H9 (cell line): Measurements from ENCODE around the gene ERVK3-1. TPM values are rescaled to one million over a fixed set of nuclear protein-coding genes. Genes with fewer than 3 reads are reported as not detected.

Experiments
- DNase-seq: peaks from one replicate; pipeline ENCODE4 v3.0.0-alpha.2; 2017
- H2AFZ ChIP-seq: one replicate; pipeline ENCODE4 v1.6.1; 2013; ENCODE audit warnings: mild to moderate bottlenecking, low read length, control low read depth, moderate library complexity
- H2AK5ac ChIP-seq: 2 replicates; pipeline ENCODE4 v1.6.1; 2013; ENCODE audit warnings: low read length, control low read depth, mixed read lengths; ENCODE audit not compliant: insufficient read length
- H2BK120ac ChIP-seq: one replicate; pipeline ENCODE4 v1.6.1; 2013; ENCODE audit warnings: low read depth, mild to moderate bottlenecking, low read length, control low read depth, inconsistent platforms; ENCODE audit not compliant: poor library complexity, severe bottlenecking
- H2BK12ac ChIP-seq: 2 replicates; pipeline ENCODE4 v1.6.1; 2013; ENCODE audit warnings: low read length, control low read depth, mixed read lengths, low read depth; ENCODE audit not compliant: insufficient read length
- H2BK15ac ChIP-seq: 2 replicates; pipeline ENCODE4 v1.6.1; 2013; ENCODE audit warnings: low read depth, low read length, control low read depth
- H2BK20ac ChIP-seq: one replicate; pipeline ENCODE4 v1.6.1; 2013; ENCODE audit warnings: low read depth, mild to moderate bottlenecking, low read length, control low read depth, inconsistent platforms; ENCODE audit not compliant: poor library complexity, severe bottlenecking
- H2BK5ac ChIP-seq: 2 replicates; pipeline ENCODE4 v1.6.1; 2013; ENCODE audit warnings: low read length, control low read depth, mixed read lengths; ENCODE audit not compliant: insufficient read length
- H3K14ac ChIP-seq: 2 replicates; pipeline ENCODE4 v1.6.1; 2013; ENCODE audit warnings: low read length, control low read depth; ENCODE audit not compliant: insufficient read depth
- H3K18ac ChIP-seq: 2 replicates; pipeline ENCODE4 v1.6.1; 2013; ENCODE audit warnings: low read depth, mild to moderate bottlenecking, mixed read lengths, low read length, control low read depth; ENCODE audit not compliant: insufficient read length
- H3K23ac ChIP-seq: 2 replicates; pipeline ENCODE4 v1.6.1; 2013; ENCODE audit warnings: low read length, control low read depth, mixed read lengths, low read depth; ENCODE audit not compliant: insufficient read length
- H3K23me2 ChIP-seq: 2 replicates; pipeline ENCODE4 v1.6.1; 2013; ENCODE audit warnings: low read depth, mild to moderate bottlenecking, mixed read lengths, low read length, control low read depth; ENCODE audit not compliant: insufficient read length, poor library complexity, severe bottlenecking
- H3K27ac ChIP-seq: 2 replicates; pipeline ENCODE4 v1.5.1; 2013; ENCODE audit warnings: low read length, control low read depth, mixed read lengths, low read depth; ENCODE audit not compliant: insufficient read length
- H3K27me3 ChIP-seq: 2 replicates; pipeline ENCODE4 v1.6.1; 2013; ENCODE audit warnings: low read length, control low read depth, inconsistent platforms; ENCODE audit not compliant: insufficient read depth
- H3K4ac ChIP-seq: 2 replicates; pipeline ENCODE4 v1.6.1; 2013; ENCODE audit warnings: low read depth, mild to moderate bottlenecking, control low read depth, inconsistent platforms, low read length, moderate library complexity
- H3K4me1 ChIP-seq: 2 replicates; pipeline ENCODE4 v1.6.1; 2013; ENCODE audit warnings: low read length, control low read depth, inconsistent platforms; ENCODE audit not compliant: insufficient read depth
- H3K4me2 ChIP-seq: 2 replicates; pipeline ENCODE4 v1.6.1; 2013; ENCODE audit warnings: low read length, control low read depth, mixed read lengths; ENCODE audit not compliant: insufficient read length, insufficient read depth
- H3K56ac ChIP-seq: 2 replicates; pipeline ENCODE4 v1.6.1; 2013; ENCODE audit warnings: low read depth, mild to moderate bottlenecking, mixed read lengths, low read length, control low read depth; ENCODE audit not compliant: insufficient read length
- H3K79me1 ChIP-seq: 2 replicates; pipeline ENCODE4 v1.6.1; 2013; ENCODE audit warnings: low read depth, mild to moderate bottlenecking, moderate library complexity, low read length, control low read depth, inconsistent platforms; ENCODE audit not compliant: insufficient read depth, poor library complexity, severe bottlenecking
- H3K79me2 ChIP-seq: 2 replicates; pipeline ENCODE4 v1.6.1; 2013; ENCODE audit warnings: low read length, control low read depth, inconsistent platforms; ENCODE audit not compliant: insufficient read depth
- H3K9ac ChIP-seq: 2 replicates; pipeline ENCODE4 v1.6.1; 2013; ENCODE audit warnings: low read length, control low read depth, mixed read lengths; ENCODE audit not compliant: insufficient read length; ENCODE audit errors: extremely low read depth
- H3K9me3 ChIP-seq: one replicate; pipeline ENCODE4 v1.6.1; 2013; ENCODE audit warnings: low read depth, low read length, inconsistent platforms; ENCODE audit not compliant: control insufficient read depth
- H3T11ph ChIP-seq: one replicate; pipeline ENCODE4 v1.6.1; 2013; ENCODE audit warnings: mild to moderate bottlenecking, low read length, control low read depth, inconsistent platforms
- H4K20me1 ChIP-seq: one replicate; pipeline ENCODE4 v1.6.1; 2013; ENCODE audit not compliant: control insufficient read depth, insufficient read length, insufficient read depth
- H4K5ac ChIP-seq: 2 replicates; pipeline ENCODE4 v1.6.1; 2013; ENCODE audit warnings: low read depth, mild to moderate bottlenecking, mixed read lengths, low read length, control low read depth; ENCODE audit not compliant: insufficient read length
- H4K8ac ChIP-seq: replicated peaks from 2 replicates; pipeline ENCODE4 v1.6.1; 2013; ENCODE audit warnings: low read length, control low read depth, mixed read lengths, low read depth; ENCODE audit not compliant: insufficient read length
- H4K91ac ChIP-seq: 2 replicates; pipeline ENCODE4 v1.6.1; 2013; ENCODE audit warnings: low read depth, mild to moderate bottlenecking, moderate library complexity, mixed read lengths, low read length, control low read depth; ENCODE audit not compliant: insufficient read length
- H3K27ac Mint-ChIP-seq, 3 experiments: 2 replicates in 2 of 3; 3 replicates in 1 of 3; pipeline ENCODE4 v1.8.0; 2020 to 2021; ENCODE audit warnings: mixed read lengths in 3 of 3, mild to moderate bottlenecking in 1 of 3, moderate library complexity in 1 of 3
- H3K27me3 Mint-ChIP-seq: 2 replicates; pipeline ENCODE4 v1.8.0; 2021; ENCODE audit warnings: low read depth, mild to moderate bottlenecking, moderate library complexity, mixed read lengths
- H3K36me3 Mint-ChIP-seq, 3 experiments: 2 replicates in 2 of 3; 3 replicates in 1 of 3; pipeline ENCODE4 v1.8.0; 2020 to 2021; ENCODE audit warnings: low read depth in 3 of 3, mixed read lengths in 3 of 3; ENCODE audit not compliant: insufficient read depth in 1 of 3
- H3K4me1 Mint-ChIP-seq, 2 experiments: 2 replicates each; pipeline ENCODE4 v1.8.0; 2020; ENCODE audit warnings: mixed read lengths in 2 of 2
- H3K4me3 Mint-ChIP-seq, 2 experiments: 2 replicates in 1 of 2; 3 replicates in 1 of 2; pipeline ENCODE4 v1.8.0; 2020 to 2021; ENCODE audit warnings: mild to moderate bottlenecking in 2 of 2, mixed read lengths in 2 of 2, moderate library complexity in 1 of 2
- H3K9me3 Mint-ChIP-seq, 2 experiments: 2 replicates in 1 of 2; 3 replicates in 1 of 2; pipeline ENCODE4 v1.8.0; 2020; ENCODE audit warnings: mild to moderate bottlenecking in 2 of 2, mixed read lengths in 2 of 2, moderate library complexity in 1 of 2
- WGBS: extraction: QIAGEN DNeasy Blood & Tissue Kit; methylation state at CpG from one replicate; pipeline ENCODE4 v1.1.7; 2013; ENCODE audit warnings: missing lambda C conversion rate, low lambda C conversion rate, mixed read lengths; ENCODE audit not compliant: insufficient read length; ENCODE audit errors: extremely low coverage; 5-methylcytosine and 5-hydroxymethylcytosine counted together
- total RNA-seq: library from RNA; stranded (reverse); gene quantifications from 2 replicates; pipeline ENCODE4 v1.2.1, GENCODE V29; 2021
- TF ChIP-seq, protein P1 (sequence below): fragments of 200-600 bp; sonication (generic); conservative IDR thresholded peaks from 3 replicates; pipeline ENCODE4 v1.8.0; 2021; ENCODE audit warnings: antibody characterized with exemption, mild to moderate bottlenecking

Gene ERVK3-1
- total RNA-seq, 1 experiment from 2014 or later, result 43.7 TPM

DNA sequence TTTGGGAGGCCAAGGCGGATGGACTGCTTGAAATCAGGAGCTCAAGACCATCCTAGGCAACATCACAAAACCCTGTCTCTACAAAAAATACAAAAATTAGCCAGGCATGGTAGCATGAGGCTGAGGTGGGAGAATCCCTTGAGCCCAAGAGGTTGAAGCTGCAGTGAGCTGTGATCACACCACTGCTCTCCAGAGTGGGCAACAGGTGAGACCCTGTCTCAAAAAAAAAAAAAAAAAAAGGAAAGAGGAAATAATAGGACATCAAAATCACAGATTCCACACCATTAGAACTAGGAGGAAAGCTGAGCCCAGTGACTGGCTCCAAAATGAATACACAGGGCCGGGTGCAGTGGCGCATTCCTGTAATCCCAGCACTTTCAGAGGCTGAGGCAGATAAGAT is 29.6 kb upstream of the ERVK3-1 start:
- Histone ChIP-seq H3K9ac (no peak overlapping the region), H2BK15ac (no peak overlapping the region), H4K5ac (no peak overlapping the region), H2BK120ac (no peak overlapping the region), H2AK5ac (no peak overlapping the region), H3T11ph (no peak overlapping the region), H3K27me3 (no peaks in the 10 kb centered on the region), H2BK12ac (no peak overlapping the region), H3K4me1 (peaks cover 8% of the 10 kb centered on the region; the same call in 1 of the 2 replicates), H3K18ac (no peak overlapping the region), H3K9me3 (no peaks in the 10 kb centered on the region), H4K8ac (no peak overlapping the region), H3K4ac (no peak overlapping the region), H2BK5ac (no peak overlapping the region), H3K23ac (no peak overlapping the region), H2BK20ac (no peak overlapping the region), H3K79me1 (peaks cover 7% of the 10 kb centered on the region), H3K14ac (no peak overlapping the region), H4K91ac (no peak overlapping the region), H3K56ac (no peak overlapping the region), H3K23me2 (peaks cover 5% of the 10 kb centered on the region), H2AFZ (no peak overlapping the region), H3K4me2 (no peak overlapping the region), H3K27ac (no peak overlapping the region), H4K20me1 (peaks cover 2% of the 10 kb centered on the region), H3K79me2 (peaks cover 16% of the 10 kb centered on the region)
- no CpG with 5 or more reads among the region's 3 CpGs for whole genome bisulfite sequencing
- 0 out of 7 replicates have a peak overlapping the region, but pooled peaks of 1 of the 3 experiments have one; percentile 8 for H3K27ac Mint-ChIP-seq
- DNase-seq, result no peak
- H3K4me1 Mint-ChIP-seq, result peaks cover 13 to 16% of the 10 kb centered on the region in 2 experiments
- no peak overlapping the region for H3K4me3 Mint-ChIP-seq
- TF ChIP-seq, protein P1, sequence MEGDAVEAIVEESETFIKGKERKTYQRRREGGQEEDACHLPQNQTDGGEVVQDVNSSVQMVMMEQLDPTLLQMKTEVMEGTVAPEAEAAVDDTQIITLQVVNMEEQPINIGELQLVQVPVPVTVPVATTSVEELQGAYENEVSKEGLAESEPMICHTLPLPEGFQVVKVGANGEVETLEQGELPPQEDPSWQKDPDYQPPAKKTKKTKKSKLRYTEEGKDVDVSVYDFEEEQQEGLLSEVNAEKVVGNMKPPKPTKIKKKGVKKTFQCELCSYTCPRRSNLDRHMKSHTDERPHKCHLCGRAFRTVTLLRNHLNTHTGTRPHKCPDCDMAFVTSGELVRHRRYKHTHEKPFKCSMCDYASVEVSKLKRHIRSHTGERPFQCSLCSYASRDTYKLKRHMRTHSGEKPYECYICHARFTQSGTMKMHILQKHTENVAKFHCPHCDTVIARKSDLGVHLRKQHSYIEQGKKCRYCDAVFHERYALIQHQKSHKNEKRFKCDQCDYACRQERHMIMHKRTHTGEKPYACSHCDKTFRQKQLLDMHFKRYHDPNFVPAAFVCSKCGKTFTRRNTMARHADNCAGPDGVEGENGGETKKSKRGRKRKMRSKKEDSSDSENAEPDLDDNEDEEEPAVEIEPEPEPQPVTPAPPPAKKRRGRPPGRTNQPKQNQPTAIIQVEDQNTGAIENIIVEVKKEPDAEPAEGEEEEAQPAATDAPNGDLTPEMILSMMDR, result no peak
- H3K36me3 Mint-ChIP-seq, result peaks cover 39 to 50% (median 45%) of the 10 kb centered on the region in 3 experiments
- peaks cover 20 to 23% of the 10 kb centered on the region in 2 experiments for H3K9me3 Mint-ChIP-seq
- no peaks in the 10 kb centered on the region for H3K27me3 Mint-ChIP-seq
